GM20431 (cell line): ENCODE data around the gene SCGB1D1.

ENCODE experiments used
- in situ Hi-C: fragments of 300-500 bp; cut with MseI, MboI; formaldehyde crosslinking; loops from one replicate; pipeline ENCODE4 v1.15.0; 2020; ENCODE audit warnings: low sequenced_read_pairs; ENCODE audit not compliant: unreplicated experiment

The SCGB1D1 gene

GRCh38 chr11:62217191-62217748 is 27.3 kb downstream of the SCGB1D1 start:
- in situ Hi-C loops, result no loop called here

- in situ Hi-C loops, result no loop called here
These were observed 31.5 kb downstream of the SCGB1D1 start for GRCh38 chr11:62221498-62221897.

- in situ Hi-C loops, result no loop called here
These were observed 33.1 kb downstream of the SCGB1D1 start for GRCh38 chr11:62223095-62223494.

- in situ Hi-C loops, result no loop called here
These were observed 43.7 kb downstream of the SCGB1D1 start for GRCh38 chr11:62233730-62234129.

GRCh38 chr11:62236187-62236586 is 46.2 kb downstream of the SCGB1D1 start:
- in situ Hi-C loops, result no loop called here

GRCh38 chr11:62237499-62237898 is 47.5 kb downstream of the SCGB1D1 start:
- in situ Hi-C loops, result no loop called here

GRCh38 chr11:62238151-62238550 is 48.1 kb downstream of the SCGB1D1 start:
- in situ Hi-C loops, result no loop called here

- in situ Hi-C loops, result no loop called here
These were observed 51.1 kb downstream of the SCGB1D1 start for GRCh38 chr11:62241095-62241494.

GRCh38 chr11:62242021-62242420 is 52.0 kb downstream of the SCGB1D1 start, which contains the start of gene SCGB1D2:
Gene SCGB1D2 (plus strand): TSS chr11:62242239. CDS start chr11:62242308, 69 bp downstream.
- in situ Hi-C loops, result no loop called here
